ENCODE data around the gene RGPD8.

The RGPD8 gene

GRCh38 chr2:112335600-112335999 is 97.8 kb downstream of the RGPD8 start:
- no peak for DNase-seq (ENCODE audit: low read depth in 2 of 3, low spot score in 1 of 3)

GRCh38 chr2:112332123-112332696 is 101.2 kb downstream of the RGPD8 start:
- no peak for DNase-seq (ENCODE audit: low read depth in 2 of 3, low spot score in 1 of 3)

DNA sequence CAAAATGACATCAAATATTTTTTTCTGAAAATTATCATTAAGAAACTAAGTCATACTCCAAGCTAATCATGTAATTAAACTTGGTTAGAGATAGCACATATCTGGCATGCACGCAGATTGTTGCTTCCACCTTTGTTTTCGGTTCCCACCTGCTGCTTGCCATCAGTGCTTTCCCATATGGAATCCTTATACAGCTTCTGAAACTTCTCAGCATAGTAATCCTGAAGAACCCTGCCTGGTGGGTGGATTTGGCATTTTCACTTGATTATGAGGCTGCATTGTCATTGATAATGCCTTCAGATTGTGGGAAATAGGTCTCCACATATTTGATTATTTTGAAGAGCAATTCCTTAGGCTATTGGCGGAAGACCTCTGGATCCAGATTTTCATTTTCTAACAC is 110.5 kb downstream of the RGPD8 start:
- no peak for DNase-seq (ENCODE audit: low read depth in 2 of 3, low spot score in 1 of 3)

DNA sequence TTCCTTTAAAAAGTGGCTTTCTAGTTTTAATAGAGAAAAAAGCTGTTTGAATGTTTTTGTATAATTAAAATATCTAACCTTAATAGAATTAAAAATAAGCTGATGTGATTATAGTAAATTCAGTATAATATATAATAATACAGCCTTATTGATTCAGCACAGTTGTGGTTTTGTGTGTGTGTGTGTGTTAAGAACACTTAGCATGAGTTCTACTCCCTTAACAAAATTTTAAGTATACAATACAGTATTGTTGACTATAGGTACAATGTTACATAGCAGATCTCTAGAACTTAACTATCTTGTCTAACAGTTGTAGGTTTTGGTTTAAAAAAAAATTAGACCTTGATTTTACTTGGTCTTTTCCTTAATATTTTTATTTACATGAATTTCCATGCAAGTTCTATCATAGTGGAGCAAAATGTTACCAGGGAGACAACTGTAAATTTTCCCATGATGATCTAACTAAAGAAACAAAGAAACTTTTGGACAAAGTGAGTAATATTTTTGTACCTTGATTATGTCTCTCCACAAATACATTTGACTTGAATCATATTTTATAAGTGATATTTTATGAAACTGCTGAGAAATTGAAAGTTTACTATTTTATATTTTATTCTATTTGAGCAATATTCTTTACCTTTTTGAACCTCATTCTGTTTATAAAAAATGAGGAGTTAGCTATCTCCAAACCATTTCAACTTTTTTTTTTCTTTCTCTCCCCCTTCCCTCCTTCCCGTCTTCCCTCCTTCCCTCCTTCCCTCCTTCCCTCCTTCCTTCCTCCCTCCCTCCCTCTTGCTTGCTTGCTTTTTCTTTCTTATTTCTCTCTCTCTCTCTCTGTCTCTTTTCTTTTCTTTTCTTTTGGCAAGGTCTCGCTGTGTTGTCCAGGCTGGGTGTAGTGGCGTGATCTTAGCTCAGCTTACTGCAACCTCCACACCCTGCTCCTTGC is 111.8 kb downstream of the RGPD8 start:
- no peak for DNase-seq (ENCODE audit: low read depth in 2 of 3, low spot score in 1 of 3)
